COLO668 (cell line): Measurements from ENCODE around the gene SPTBN5.

Experiments used
- DNase-seq: peaks from one replicate; lab custom pipeline; 2025; ENCODE audit not compliant: unreplicated experiment; lab: John Stamatoyannopoulos, UW

The SPTBN5 gene

DNA sequence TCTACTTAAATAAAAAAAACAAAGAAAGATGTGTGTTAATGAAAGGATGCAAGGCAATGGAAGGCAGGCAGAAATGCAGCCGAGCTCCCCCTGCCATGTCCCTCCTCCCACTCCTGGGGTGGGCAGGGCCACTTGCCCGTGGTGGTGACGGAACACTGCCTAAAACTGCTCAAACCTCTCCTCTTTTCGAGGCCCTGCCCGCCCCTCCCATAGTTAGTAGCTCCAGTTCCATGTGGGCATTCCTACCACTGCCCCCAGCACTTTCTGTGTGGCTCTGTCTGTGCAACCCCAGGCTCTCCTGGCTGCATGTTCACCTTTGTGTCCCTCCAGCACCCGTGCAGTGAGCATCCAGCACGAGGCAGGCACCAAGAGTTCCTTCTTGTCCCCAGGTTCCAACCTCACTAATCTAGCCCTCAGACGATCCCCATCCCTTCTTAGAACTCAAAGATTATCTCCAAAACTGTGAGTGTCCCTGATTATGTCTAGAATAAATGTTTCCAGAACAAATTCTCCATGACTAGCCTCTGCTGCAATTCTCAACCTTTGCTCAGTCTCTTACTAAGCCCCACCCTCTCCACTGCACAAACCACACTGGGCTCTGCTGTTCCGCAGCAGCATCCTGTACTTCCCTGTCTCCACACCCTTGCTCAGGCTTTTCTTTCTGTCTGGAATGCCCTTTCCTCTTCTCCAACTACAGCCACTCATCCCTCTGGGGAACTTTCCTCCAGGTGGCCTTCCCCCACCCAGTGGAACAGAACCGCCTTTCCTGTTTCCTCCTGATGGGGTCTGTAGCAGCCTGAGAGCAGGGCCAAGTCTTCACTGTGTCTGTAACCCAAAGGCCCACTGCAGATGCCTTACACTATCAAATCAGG, 32.6 kb upstream of the SPTBN5 start:
- no peak for DNase-seq

DNA sequence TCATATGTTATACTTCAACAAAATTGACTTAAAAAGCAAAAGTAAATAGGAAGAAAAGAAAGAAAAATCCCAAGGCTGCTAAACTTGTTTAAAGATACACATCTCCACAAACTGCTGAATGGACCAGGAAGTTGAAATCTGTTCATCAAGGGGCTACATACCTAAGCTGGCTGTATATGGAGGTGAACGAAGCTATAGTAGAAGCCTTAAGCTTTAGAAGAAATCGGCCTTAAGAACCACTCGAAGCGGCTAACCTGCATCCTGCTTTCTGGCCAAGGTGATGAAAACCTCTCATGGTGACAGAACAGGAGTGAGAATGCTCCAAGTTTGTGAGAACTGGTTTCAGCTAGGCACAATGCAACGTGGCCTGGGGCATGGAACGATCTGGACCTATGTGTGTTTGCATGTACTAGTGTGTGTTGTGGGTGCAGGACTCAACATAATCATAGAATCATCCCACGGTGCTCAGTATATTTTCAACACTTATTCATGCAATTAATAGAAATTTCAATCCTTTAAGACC, 31.3 kb upstream of the SPTBN5 start:
- DNase-seq = no peak

DNA sequence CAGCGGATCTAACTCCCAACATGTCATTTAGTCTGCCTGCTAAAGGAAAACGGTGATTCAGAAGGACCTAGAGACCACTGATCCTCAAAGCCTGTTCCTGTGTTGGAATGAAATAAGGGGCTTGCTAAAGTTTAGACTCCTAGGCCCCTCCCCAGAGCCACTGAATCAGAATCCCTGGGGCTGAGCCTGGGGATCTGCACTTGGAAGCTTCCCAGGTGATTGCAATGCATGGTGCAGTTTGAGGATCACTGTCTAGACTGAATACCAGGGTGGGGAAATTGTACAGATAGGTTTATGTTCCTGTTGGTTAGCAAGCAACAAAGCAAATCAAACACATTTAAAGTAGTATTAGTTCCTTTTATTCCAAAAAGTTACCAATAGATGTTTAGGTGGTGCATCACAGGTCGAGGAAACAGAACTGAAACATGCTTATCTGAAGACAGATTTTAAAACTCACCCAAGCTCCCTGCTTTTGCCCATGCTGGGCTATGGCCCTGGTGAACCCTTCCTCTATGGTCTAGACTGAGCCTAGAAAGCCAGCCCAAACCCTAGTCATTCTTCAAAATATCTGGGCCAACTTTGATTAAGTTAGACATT, 29.6 kb upstream of the SPTBN5 start:
- no peak for DNase-seq

DNA sequence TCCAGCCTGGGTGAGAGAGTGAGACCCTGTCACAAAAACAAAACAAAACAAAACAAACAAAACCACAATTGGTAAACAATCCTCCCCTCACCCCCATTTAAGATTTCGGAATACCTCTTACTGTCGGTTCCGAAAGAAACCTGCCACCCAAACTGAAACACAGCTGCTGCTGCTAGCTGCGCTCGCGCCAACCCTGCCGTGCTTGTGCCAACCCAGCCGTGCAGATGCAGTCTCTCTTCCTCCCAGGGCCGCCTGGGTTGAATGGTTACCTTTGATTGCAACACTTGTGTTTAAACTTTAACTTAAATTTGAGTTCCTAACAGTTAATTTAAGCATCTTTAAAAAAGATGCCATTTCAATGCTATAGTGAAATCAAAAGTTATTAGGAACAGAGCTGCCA, 28.5 kb upstream of the SPTBN5 start:
- peak; percentile 13 for DNase-seq

DNA sequence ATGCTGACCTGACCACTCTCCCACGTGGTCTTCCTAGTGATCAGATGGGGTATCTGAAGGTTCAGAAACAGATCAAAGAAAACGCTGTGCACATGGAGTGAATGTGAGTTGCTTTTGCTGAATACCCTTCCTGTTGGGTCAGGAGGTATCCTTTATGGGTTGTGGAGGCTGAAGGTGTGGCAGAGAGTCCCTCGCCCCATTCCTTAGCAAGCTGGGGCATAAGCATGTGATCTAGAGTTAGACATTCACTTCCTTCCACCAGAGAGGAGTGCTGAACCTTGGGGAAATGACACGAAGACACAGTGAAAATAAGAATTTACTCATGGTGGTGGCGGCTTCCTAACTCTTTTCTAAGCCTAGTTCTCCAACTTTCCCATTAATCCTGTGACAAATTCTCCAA, 27.8 kb upstream of the SPTBN5 start:
- no peak for DNase-seq

DNA sequence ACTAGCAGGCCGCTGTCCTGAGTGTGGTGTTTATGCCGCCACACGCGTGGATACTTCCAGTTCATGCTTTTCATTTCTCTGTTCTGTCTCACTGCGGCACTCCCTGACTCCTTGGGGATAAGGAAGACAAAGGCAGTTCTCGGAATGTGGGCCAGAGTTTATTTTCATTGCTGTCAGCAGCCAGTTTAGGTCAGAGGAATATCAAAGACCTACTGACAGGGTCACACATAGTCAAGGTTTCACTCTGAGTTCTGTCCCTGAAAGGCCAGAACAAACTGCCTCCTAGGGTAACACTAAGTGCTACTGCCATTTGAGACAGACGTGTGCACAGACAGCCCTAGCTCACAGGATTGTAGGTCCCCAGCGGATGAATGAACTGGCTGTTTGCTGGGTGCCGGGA, 27.3 kb upstream of the SPTBN5 start:
- DNase-seq = no peak

DNA sequence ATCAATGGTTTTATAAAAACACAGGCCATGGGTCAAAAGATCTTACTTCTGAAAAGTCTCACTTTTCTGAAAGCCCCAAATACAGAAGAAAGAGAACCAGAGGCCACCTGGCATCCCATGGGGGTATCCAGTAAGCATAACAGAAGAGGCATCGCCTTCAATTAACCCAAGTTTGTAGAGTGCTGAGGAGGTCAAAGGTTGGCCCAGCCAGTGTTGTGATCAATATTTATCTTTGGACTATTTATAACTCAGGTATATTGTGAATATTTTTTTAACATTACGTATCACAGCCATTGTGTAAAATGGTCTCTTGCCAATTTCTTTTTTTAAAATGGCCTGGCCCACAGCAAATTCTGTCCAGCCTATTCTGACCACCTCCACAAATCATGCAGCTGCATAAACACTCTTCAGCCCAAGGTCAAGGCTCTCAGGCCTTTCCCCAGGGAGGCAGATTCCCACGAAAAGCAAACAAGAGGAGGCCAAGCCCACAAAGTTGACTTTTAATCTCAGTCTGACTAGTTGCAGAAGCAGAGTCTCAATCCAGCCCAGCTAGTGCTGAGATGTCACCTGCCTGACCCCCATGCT, 26.2 kb upstream of the SPTBN5 start:
- DNase-seq = peak; percentile 23

DNA sequence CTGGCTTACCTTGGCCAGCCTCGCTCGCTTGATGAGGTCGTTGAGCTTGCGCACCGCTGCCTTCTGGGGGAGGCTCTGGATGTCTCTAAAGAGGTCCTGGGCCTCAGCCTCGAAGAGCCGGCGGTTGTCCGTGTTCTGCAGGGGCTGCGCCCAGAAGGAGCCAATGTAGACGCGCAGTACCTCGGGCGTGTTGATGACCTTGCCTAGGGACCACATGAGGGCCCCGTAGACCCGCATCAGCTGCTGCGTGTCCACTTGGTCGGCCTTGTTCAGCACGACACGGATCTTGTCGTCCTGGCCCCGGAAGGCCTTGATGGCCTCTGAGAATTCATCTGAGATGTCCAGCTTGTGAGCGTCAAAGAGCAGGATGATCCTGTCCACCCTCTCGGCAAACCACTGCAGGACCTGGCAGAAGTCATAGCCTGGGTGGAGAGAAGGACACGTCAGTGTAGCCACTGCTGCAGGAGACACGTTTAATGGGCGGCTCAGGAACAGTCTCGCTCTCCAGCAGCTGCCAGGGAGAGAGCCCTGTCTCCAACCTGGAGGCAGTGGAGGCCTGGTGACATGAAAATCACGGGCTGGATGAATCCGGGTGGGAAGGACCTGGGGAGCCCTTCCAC, 25.5 kb upstream of the SPTBN5 start:
- peak; percentile 57 for DNase-seq

DNA sequence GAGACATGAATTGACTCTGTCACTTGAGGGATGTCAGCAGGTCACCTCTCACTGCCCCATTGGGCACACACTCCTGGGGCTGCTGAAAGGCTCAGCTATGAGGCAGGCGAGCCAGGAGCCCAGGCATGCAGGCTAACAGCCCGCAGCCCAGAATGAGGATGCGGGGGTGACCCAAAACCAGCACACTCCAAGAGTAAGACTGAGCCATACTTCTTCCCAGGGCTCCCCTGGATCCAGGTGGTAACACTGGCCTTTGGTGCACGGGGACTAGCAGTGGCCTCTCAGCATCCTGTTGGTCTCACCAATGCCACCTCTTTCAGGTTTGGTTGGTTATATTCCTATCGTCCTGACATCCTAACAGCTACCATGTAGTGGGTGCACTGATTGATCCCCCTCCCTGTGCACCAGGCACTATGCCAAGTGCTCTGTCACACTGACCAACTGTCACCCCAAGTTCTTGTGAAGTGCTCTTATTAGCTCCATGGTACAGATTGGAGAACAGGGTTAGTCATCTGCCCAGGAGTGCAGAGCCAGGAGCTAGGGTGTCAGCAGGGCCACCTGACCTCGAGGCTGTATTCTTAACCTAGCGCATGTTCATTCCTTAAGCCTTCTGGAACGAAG, 24.8 kb upstream of the SPTBN5 start:
- no peak for DNase-seq

DNA sequence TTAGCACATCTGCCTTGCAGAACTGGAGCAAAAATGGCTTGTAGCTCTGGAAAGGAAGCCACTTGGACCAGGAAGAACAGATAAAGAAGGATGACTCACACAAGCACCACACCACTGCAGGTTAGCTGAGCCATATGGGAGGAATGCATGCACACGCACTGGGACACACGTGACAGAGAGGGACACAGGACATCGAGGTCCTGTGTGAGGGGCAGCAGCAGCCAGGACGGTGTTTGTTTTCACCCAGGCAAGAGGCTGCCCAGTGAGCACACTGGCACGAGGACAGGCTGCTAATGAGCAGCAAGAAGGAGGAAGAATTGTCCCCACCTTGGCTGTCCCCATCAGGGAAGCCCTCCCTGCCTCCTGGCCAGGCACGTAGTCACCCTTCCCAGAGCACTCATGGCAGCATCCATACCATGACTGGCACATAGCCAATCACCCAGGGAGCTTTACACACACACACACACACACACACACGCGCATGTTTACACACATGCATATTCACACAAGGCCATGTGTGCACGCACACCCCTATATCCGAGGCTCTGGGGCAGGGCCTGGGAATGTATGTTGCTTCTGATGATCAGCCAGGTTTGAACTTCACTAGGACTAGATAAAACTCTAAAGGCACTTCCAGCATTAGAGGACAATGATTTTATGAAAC, 24.0 kb upstream of the SPTBN5 start:
- DNase-seq = peak; percentile 35

DNA sequence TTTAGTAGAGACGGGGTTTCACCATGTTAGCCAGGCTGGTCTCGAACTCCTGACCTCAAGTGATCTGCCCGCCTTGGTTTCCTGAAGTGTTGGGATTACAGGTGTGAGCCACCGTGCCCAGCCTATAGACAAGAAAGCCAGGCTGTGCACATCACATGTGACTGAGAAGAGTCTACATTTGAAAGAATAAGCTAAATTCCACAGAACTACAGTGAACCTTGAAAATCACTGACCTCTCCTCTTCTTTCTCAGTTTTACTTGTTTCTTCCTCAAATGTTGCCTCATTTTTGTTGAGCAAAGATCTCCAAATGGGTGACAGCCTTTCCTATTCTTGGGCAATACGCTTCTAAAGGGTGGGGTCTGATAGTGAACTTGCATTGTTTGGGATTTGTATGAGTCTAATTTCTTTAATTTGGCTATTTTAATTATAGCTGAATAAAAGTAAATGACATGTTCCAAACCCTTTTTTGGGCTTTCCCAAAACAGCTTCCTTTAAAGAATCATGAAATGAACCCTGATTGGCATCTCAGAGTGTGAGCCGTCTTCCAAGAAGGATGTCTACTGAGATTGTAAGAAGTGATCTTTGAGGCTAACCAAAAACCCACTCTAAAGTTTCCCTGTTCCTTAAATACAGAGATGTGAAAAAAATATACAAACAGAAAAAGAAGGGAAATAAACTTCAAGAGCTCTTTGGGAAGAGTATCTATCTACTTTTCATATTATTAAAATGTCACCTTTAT, 21.6 kb upstream of the SPTBN5 start:
- no peak for DNase-seq

DNA sequence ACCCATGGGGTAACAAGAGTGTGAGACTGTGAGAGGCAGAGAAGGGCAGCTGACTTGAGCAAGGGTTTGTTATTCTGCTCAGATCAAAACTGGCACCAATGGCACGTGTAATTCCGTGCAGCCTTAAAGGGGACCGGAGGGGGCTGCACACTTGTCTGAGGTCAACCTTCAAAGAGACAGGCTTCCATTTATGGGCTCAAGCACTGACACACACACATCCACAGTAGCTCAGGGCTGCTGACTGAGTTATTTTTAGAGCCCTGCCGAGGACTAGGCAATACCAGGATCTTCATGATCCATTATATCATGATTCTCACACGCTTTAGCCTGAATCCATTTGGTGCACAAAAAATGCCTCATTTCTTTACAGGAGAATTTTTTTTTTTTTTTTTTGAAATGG, 20.6 kb upstream of the SPTBN5 start:
- no peak for DNase-seq

DNA sequence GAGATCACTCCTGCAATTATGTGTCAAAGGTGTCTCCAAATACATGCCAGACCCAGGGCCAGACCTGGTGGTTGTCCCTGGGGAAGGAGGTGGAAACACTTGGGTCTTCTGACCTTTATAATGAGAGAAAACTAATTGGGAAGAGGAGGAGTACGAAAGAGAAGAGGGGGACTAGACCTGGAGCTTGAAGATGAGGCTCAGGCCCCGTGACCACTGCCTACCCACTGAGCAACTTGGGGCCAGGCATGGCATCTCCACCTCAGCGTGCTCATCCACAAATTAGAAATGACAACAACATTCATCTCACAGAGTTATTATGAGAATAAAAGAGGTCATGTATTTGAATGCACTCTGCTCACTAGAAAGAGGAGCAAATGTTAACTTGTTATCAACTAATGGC, 19.4 kb upstream of the SPTBN5 start:
- no peak for DNase-seq

DNA sequence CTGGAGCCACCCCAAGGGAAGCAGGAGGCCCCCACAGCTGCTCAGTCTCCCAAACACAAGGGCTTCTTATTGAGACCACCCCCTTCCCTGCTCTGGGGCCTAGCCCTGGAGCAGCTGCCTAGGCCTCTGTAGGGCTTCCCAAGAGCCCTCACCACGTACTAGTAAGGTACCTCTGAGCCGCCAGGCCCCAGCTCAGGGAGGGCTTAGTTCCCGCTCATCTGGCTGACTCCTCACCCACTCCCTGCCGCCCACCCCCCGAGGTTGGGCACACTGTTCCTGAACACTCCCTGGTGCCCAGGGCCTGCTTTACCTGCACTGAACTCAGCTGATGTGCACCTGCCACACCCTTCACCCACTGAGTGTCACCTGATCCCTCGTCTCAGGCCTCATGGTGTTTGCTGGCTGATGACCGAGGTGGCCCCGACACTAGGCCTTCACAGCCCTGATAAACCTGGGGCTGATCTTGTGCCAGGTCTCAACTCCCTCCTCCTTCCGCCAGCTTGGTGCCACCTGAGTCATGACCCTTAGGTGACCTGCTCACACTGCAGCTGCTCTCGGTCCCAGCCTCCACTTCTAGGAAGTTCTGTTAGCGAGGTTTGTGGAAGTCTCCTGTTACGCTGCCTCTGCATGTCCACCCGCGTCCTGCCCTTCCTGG, 18.0 kb upstream of the SPTBN5 start:
- peak; percentile 67 for DNase-seq

DNA sequence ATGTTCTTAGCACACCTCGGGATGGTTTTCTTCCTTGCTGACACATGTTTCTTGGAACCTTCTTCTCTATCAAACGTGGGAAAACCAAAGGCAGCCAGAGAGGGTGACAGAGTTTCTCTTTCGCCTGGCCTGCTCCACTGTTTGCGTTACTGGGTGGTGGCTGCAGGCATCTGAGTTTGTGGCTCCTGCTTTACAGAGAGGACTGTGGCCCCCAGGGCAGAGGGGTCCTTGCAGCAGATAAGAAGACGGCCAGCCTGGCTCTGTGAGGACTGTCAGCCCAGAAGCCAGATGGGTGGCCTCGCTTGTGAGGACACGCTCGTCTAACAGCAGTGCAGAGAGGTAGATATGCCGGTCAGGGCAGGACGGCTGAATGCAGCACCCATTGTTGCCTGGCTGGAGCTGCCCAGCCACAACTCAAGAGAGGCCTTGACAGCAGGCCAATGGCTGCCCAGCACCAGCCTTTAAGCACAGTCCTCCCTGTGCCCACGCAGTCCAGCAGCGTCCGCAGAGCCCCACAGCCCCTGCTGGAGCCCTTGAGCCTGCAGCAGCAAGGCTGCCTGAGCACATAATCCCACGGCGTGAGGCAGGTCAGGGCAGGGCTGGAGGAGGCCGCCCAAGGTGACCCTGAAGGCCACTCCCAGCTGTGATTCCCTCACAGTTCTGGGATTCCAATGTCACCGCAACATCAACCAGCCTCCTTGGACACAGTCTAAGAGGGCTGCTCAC, 15.0 kb upstream of the SPTBN5 start:
- DNase-seq = no peak

DNA sequence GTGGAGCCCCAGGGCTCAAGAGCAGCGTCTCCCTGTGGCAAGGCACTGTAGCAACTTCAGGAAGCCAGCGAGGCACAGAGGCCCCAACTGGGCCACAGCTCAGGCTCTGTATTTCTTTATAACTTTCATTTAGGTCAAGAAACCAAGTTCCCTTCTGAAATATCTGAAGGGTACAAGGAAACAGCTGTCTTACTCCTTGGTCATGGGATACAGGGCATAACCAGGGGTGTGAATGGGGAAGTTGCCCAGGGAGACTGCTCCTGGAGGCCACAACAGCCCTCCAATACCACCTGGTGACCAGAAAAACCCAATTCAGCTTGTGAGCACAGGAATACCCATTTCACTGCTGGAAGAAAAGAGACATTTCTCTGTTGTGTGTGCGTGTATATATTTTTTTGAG, 13.3 kb upstream of the SPTBN5 start:
- no peak for DNase-seq

DNA sequence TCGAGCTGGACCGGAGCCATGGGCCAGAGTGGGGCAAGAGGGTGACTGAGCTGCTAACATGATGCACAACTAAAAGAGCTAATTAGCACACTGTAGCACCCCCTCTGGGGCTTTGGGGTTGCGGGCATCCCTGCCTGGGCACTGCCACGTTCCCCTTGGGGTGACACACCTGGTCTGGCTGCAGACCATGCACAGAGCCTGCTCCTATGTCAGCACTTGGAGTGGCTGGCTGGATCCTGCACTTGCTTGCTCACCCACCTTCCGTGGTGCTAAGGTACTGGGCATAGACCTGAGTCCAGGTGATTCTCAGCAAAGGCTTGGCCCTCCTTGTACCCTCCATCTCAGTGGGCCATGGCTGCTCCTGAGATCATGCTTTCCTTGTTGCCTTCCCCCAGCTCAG, 12.8 kb upstream of the SPTBN5 start:
- DNase-seq = no peak

DNA sequence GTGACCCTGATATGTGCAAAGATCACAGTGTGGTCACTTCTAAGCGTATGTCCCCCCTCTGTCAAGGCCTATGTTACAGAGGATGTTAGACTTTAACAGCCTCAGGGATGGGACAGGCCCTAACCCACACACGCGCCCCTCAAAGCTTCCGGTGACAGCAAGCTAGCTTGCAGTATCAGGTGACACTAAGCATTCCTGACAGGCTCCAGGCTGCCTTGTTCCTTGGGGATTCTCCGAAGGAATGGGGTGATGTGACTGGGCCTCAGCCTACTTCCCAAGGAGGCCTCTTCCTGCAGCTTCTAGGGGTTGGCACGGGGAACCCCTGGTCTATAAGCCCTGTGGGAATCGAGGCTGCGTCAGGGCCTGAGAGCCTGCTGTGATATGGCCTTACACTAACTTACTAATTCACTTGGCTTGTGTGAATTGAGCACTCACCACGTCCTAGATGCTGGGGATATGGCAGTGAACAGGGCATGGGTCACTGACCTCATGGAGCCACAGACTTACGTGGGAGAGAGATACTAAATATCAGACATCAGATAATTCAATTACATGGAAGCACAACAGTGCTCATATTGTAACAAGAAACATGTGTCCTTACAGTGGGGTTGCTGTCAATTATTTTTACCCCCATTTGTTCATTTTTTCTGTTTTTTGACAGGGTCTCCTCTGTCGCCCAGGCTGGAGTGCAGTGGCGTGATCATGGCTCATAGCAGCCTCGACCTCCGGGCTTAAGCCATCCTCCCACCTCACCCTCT, 11.4 kb upstream of the SPTBN5 start:
- DNase-seq = no peak
